ENCODE results near the gene CACNA2D2.

DNA sequence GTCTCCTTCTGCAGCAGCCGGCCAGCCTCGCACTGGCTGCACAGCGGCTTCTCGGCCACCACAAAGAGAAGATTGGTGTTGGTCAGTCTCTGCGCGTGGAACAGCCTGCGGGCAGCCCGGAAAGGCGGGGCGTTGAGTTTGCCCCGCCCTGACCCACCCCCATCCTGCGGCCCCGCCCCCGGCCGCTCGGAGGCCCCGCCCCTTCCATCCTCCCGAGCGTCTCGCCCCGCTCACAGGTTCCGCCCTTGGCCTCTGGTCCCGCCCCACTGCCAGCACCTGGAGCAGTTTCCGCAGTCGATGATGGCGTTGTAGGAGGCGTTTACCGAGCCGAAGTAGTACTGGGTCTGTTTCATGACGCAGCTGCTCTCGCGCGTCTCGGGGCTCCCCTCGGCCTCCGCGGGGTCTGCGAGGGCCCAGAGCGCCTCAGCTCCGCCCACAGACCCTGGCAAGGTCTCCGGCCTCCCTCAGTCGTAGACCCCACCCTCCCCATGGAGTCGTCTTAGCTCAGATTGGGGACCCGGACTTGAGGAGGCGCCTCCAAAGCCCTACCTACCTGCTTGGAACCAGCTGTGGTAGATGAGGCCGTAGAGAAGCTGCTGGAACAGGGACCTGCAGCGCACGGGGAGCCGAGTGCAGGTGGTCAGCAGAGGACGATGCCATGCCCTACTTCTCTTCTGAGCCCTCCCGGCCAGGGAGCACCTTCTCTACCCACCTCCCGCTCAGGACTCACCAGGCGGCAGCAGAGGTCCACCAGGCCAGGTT is 138.2 kb downstream of the CACNA2D2 start:
- TF ChIP-seq, protein P1, sequence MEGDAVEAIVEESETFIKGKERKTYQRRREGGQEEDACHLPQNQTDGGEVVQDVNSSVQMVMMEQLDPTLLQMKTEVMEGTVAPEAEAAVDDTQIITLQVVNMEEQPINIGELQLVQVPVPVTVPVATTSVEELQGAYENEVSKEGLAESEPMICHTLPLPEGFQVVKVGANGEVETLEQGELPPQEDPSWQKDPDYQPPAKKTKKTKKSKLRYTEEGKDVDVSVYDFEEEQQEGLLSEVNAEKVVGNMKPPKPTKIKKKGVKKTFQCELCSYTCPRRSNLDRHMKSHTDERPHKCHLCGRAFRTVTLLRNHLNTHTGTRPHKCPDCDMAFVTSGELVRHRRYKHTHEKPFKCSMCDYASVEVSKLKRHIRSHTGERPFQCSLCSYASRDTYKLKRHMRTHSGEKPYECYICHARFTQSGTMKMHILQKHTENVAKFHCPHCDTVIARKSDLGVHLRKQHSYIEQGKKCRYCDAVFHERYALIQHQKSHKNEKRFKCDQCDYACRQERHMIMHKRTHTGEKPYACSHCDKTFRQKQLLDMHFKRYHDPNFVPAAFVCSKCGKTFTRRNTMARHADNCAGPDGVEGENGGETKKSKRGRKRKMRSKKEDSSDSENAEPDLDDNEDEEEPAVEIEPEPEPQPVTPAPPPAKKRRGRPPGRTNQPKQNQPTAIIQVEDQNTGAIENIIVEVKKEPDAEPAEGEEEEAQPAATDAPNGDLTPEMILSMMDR (conservative IDR thresholded peaks at IDR 0.05 in 1 of 2, IDR thresholded peaks at IDR 0.05 in 1 of 2; ENCODE audit: low read depth in 1 of 2, low read length in 2 of 2): no peak
- TF ChIP-seq EZH2 (IDR thresholded peaks at IDR 0.05; ENCODE audit: low read length, missing control alignments): no peak

Measured in fibroblast of lung (primary cell).